HFF-Myc (cell line): ENCODE measurements around the gene RRP1B.

ENCODE experiments used
- DNase-seq: peaks from one replicate; pipeline ENCODE4 v3.0.0-alpha.2; 2011; ENCODE audit warnings: low read depth; ENCODE audit errors: extremely low read depth
- H3K4me3 ChIP-seq: replicated peaks from 2 replicates; pipeline ENCODE4 v1.5.1; 2011; ENCODE audit warnings: low read depth, mild to moderate bottlenecking, control low read depth, low read length
- TF ChIP-seq, protein P1 (sequence below): IDR thresholded peaks from 2 replicates; pipeline ENCODE4 v1.5.1; 2012; ENCODE audit warnings: mild to moderate bottlenecking, low read depth, low read length, control low read depth; ENCODE audit errors: missing control alignments

The RRP1B gene

GRCh38 chr21:43731476-43731875 lies 72.1 kb downstream of the RRP1B start:
- TF ChIP-seq, protein P1, sequence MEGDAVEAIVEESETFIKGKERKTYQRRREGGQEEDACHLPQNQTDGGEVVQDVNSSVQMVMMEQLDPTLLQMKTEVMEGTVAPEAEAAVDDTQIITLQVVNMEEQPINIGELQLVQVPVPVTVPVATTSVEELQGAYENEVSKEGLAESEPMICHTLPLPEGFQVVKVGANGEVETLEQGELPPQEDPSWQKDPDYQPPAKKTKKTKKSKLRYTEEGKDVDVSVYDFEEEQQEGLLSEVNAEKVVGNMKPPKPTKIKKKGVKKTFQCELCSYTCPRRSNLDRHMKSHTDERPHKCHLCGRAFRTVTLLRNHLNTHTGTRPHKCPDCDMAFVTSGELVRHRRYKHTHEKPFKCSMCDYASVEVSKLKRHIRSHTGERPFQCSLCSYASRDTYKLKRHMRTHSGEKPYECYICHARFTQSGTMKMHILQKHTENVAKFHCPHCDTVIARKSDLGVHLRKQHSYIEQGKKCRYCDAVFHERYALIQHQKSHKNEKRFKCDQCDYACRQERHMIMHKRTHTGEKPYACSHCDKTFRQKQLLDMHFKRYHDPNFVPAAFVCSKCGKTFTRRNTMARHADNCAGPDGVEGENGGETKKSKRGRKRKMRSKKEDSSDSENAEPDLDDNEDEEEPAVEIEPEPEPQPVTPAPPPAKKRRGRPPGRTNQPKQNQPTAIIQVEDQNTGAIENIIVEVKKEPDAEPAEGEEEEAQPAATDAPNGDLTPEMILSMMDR = no peak
- no peak for DNase-seq
- H3K4me3 ChIP-seq = no peak overlapping the region

GRCh38 chr21:43731891-43732711 lies 72.7 kb downstream of the RRP1B start:
- TF ChIP-seq, protein P1 = no peak
- DNase-seq = no peak
- H3K4me3 ChIP-seq = no peak overlapping the region

DNA sequence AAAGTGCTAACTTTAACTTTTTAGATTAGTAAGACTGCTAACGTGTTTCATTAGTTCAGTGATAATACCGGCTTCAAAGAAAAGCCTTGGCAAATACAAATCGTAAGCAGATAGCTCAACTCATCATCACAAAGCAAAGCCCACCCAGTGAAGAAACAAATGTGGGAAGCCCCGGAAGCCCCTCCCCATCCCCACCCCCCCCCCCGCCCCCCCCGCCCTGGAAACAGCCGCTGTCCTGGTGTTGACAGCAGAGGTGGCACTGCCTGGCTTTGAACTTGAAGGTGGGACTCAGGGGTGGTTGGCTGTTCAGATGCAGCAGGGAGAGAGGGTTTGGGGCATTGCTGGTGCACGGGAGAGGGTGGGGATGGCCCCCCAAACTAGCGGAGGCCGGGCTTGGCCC lies 73.7 kb downstream of the RRP1B start:
- H3K4me3 ChIP-seq = no peak overlapping the region
- DNase-seq = no peak
- TF ChIP-seq, protein P1 = no peak

DNA sequence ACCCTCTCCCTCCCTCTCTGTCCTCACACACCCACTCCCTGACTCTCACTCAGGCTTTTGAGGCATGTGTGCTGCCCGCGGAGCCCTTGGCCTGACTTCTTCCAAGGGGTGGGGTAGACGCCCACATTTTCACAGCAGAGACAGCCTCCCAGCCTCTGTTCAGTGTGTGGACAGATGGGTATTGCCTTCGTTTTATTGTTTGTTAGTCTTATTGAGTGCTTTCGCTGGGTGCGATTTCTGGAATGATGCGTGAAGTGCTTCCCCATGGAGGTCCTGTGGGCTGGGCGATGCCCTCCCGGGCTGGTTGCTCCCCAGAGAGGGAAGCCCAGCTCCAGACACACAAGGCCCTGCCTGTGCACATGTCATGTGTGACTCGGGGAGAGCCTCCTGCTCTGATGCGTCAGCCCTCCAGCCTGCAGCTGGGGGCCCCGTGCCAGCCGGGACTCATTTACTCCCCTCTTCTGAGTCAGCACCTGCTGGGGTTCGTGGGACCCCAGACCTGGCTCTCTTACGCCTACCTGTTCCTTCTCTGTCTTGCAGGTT lies 74.2 kb downstream of the RRP1B start:
- TF ChIP-seq, protein P1 = no peak
- no peak overlapping the region for H3K4me3 ChIP-seq
- DNase-seq = no peak

- no peak for DNase-seq
- H3K4me3 ChIP-seq = no peak overlapping the region
- TF ChIP-seq, protein P1 = no peak
Observed at GRCh38 chr21:43734131-43734927, 75.0 kb downstream of the RRP1B start.

GRCh38 chr21:43734928-43735229 lies 75.5 kb downstream of the RRP1B start:
- TF ChIP-seq, protein P1 = no peak
- DNase-seq = no peak
- H3K4me3 ChIP-seq = no peak overlapping the region
